ENCODE results near the gene BTRC.
"Not testable (repeated sequence)": the region's sequence is repeated elsewhere in the genome, so short reads cannot be mapped to it uniquely, and the experiment has no call there.

Gene BTRC

DNA sequence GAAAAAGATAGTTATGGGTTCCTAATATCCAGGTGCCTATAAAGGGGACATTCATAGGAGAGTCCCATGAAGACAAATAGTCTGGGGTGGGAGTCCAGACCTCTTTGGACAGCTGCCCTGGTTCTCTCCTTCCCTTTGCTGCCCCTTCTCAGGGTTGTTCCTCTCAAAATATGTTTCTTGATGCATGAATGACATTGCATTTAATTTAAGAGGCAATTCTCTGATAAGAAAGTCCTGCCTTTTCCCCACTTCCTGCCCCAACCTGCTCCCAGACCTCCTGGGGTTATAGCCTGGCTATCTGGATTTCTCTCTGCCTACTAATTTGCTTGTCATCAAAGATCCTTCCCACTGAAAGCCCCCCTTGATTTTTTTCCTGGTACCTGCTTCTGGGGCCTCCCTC, 12.5 kb upstream of the BTRC start:
- H3K4me1 ChIP-seq (ENCODE audit: control insufficient read depth, insufficient read depth, low read length), result no peaks in the 10 kb centered on the region
- no peak overlapping the region for H3K27ac ChIP-seq (ENCODE audit: insufficient read depth, low read depth, low read length, poor library complexity, severe bottlenecking)
- no peaks in the 10 kb centered on the region for H3K9me3 ChIP-seq (ENCODE audit: control insufficient read depth, low read length)
- no peaks in the 10 kb centered on the region for H3K27me3 ChIP-seq (ENCODE audit: control insufficient read depth, insufficient read depth, low read length, poor library complexity, severe bottlenecking)
- H3K36me3 ChIP-seq (ENCODE audit: control insufficient read depth, insufficient read depth, low read length), result no peaks in the 10 kb centered on the region
- no peak overlapping the region for H3K4me3 ChIP-seq (ENCODE audit: insufficient read depth, low read depth, low read length)

DNA sequence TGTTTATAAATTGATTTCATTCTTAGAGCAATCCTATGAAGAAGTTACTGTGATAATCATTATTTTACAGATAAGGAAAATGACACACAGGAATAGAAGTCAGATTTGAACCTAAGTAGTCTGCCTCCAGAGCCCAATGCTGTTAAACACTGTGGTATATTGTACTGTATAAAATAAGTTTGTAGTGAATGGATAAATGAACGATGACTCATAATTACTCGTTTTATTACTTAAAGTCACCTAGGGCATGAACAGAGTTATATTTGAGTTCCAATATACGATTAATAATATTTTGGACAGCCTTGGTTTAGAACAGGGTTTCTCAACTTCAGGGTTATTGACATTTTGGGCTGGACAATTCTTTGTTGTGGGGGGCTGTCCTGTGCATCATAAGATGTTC, 7.8 kb upstream of the BTRC start:
- Histone ChIP-seq H3K9me3 (ENCODE audit: control insufficient read depth, low read length) (no peaks in the 10 kb centered on the region), H3K4me1 (ENCODE audit: control insufficient read depth, insufficient read depth, low read length) (no peaks in the 10 kb centered on the region), H3K27ac (ENCODE audit: insufficient read depth, low read depth, low read length, poor library complexity, severe bottlenecking) (no peak overlapping the region), H3K27me3 (ENCODE audit: control insufficient read depth, insufficient read depth, low read length, poor library complexity, severe bottlenecking) (no peaks in the 10 kb centered on the region), H3K36me3 (ENCODE audit: control insufficient read depth, insufficient read depth, low read length) (no peaks in the 10 kb centered on the region), H3K4me3 (ENCODE audit: insufficient read depth, low read depth, low read length) (no peak overlapping the region)
- 98% methylated on average over 3 of the region's 3 CpGs for WGBS, 2 experiments

DNA sequence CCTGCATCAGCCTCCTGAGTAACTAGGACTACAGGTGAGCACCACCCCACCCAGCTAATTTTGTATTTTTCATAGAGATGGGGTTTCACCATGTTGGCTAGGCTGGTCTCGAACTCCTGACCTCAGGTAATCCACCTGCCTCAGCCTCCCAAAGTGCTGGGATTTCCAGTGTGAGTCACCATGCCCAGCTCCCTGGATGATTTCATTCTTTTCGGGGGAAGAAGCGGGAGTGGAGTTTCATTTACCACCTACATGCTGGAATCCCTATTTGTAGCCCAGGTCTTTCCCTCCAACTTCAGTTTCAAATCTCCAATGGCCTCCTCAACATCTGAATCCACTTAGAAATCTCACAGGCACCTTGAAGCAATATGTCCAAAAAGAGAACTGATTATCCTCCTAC, 2.9 kb upstream of the BTRC start:
- no peaks in the 10 kb centered on the region for H3K27me3 ChIP-seq (ENCODE audit: control insufficient read depth, insufficient read depth, low read length, poor library complexity, severe bottlenecking)
- no peaks in the 10 kb centered on the region for H3K36me3 ChIP-seq (ENCODE audit: control insufficient read depth, insufficient read depth, low read length)
- H3K9me3 ChIP-seq (ENCODE audit: control insufficient read depth, low read length), result no peaks in the 10 kb centered on the region
- peaks cover 5% of the 10 kb centered on the region for H3K4me1 ChIP-seq (ENCODE audit: control insufficient read depth, insufficient read depth, low read length)
- no peak overlapping the region for H3K27ac ChIP-seq (ENCODE audit: insufficient read depth, low read depth, low read length, poor library complexity, severe bottlenecking)
- 90 to 95% methylated on average over 3 of the region's 3 CpGs for WGBS, 2 experiments
- no peak overlapping the region for H3K4me3 ChIP-seq (ENCODE audit: insufficient read depth, low read depth, low read length)

DNA sequence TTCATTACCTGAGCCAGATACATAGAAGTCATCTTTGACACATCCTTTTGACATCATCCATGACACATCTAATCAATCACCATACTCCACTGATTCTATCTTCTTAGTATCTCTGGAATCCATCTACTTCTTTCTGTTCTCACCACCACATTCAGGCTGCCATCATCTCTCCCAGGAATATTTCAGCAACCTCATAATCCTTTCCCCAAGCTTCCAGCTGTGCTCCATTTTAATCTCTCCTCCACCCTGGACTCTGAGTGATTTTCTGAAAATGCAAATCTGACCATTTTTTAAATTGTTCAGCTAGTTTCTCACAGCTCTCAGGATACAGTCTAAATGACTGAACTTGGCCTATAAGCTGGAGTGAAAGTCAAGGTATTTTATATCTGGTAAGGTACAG, 2.5 kb upstream of the BTRC start:
- Histone ChIP-seq H3K9me3 (ENCODE audit: control insufficient read depth, low read length) (no peaks in the 10 kb centered on the region), H3K27me3 (ENCODE audit: control insufficient read depth, insufficient read depth, low read length, poor library complexity, severe bottlenecking) (no peaks in the 10 kb centered on the region), H3K27ac (ENCODE audit: insufficient read depth, low read depth, low read length, poor library complexity, severe bottlenecking) (no peak overlapping the region), H3K4me1 (ENCODE audit: control insufficient read depth, insufficient read depth, low read length) (peaks cover 5% of the 10 kb centered on the region), H3K4me3 (ENCODE audit: insufficient read depth, low read depth, low read length) (no peak overlapping the region), H3K36me3 (ENCODE audit: control insufficient read depth, insufficient read depth, low read length) (no peaks in the 10 kb centered on the region)

DNA sequence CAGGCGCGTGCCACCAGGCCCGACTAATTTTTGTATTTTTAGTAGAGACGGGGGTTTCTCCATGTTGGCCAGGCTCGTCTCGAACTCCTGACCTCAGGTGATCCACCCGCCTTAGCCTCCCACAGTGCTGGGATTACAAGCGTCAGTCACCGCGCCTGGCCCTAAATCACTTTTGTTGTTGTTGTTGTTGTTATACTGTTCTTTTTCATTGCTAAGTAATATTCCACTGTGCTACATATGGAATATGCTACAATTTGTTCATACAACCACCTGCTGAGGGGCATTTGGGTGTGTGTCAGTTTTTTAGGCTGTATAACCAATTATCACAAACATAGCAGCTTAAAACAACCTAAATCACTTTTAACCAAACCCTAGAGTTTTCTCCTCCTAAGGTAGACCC, 1.1 kb upstream of the BTRC start:
- H3K4me1 ChIP-seq (ENCODE audit: control insufficient read depth, insufficient read depth, low read length); H3K4me3 ChIP-seq (ENCODE audit: insufficient read depth, low read depth, low read length); H3K9me3 ChIP-seq (ENCODE audit: control insufficient read depth, low read length); H3K27me3 ChIP-seq (ENCODE audit: control insufficient read depth, insufficient read depth, low read length, poor library complexity, severe bottlenecking); H3K27ac ChIP-seq (ENCODE audit: insufficient read depth, low read depth, low read length, poor library complexity, severe bottlenecking); H3K36me3 ChIP-seq (ENCODE audit: control insufficient read depth, insufficient read depth, low read length): not testable (repeated sequence)
- WGBS, 2 experiments, result 96 to 98% methylated on average over 10 of the region's 10 CpGs

DNA sequence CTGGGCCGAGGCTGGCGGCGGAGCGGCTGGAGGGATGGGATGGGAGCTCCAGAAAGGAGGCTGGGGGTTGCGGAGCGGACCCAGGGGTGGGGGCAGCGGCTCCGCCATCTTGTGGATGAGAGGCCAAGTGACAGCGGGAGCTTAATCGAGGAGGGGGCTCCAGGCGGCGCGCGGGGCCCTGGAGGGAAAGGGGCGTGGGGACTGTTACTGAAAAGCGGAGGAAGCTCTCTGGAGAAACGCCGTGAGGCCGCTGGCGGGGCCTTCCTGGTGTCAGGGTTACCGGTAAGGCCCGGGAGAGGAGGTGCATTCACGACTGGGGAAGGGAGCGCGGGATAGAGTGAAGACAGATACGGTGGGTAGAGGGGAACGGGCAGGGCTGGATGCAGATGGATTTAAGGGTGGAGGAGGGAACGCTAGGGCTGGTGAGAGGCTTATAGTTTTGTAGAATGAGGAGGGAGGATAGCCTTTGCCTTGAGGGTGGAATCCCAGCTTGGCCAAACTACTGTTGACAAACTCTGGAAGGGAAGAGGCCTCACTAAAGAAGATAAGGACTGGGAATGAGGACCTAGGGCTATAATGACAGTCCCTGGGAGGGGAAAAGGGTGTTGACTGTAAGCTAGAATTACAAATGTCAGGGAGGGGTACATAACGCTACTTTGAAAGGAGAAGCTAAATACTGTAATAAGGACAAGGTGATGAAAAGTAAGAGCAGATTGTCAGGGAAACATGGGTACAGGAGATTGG, 535 bp downstream of the BTRC start:
- Histone ChIP-seq H3K27me3 (ENCODE audit: control insufficient read depth, insufficient read depth, low read length, poor library complexity, severe bottlenecking) (no peaks in the 10 kb centered on the region), H3K36me3 (ENCODE audit: control insufficient read depth, insufficient read depth, low read length) (no peaks in the 10 kb centered on the region), H3K4me1 (ENCODE audit: control insufficient read depth, insufficient read depth, low read length) (peaks cover 5% of the 10 kb centered on the region), H3K4me3 (ENCODE audit: insufficient read depth, low read depth, low read length) (peak overlapping the region; percentile 78), H3K27ac (ENCODE audit: insufficient read depth, low read depth, low read length, poor library complexity, severe bottlenecking) (peak overlapping the region; percentile 90), H3K9me3 (ENCODE audit: control insufficient read depth, low read length) (no peaks in the 10 kb centered on the region)
- 1% methylated on average over 29 of the region's 29 CpGs for WGBS, 2 experiments

DNA sequence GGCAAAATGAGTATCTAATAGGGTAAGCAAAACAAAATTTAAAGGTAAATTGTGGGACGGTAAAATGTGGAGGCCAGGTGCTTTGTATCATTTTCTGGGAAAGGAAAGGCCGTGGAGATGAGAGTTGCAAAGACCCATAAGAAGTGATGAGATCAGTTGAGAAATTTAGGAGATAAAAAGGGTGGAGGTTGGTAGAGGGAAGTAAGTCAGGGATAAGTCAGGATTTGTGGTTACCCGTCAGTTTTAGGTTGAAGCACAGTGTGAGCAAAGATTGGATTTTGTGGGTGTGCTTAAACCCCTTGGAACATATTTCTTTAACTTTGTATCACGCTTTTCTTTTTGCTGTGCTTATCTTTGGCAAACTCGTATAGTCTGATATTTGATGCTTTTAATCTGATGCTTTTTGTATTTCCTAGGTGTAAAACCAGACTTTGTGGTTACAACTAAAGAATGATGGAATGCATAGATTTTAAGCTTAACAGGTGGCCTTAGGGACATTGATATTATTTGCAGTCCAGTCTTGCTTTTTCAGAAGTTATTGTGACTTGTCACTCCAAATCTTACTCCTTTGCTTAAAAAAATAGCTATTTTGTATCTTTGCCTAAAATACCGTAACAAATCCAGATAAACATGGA, 1.2 kb downstream of the BTRC start:
- peak overlapping the region; percentile 78 for H3K4me3 ChIP-seq (ENCODE audit: insufficient read depth, low read depth, low read length)
- WGBS, 2 experiments, result 71 to 77% methylated on average over 6 of the region's 6 CpGs
- no peaks in the 10 kb centered on the region for H3K9me3 ChIP-seq (ENCODE audit: control insufficient read depth, low read length)
- no peaks in the 10 kb centered on the region for H3K27me3 ChIP-seq (ENCODE audit: control insufficient read depth, insufficient read depth, low read length, poor library complexity, severe bottlenecking)
- H3K36me3 ChIP-seq (ENCODE audit: control insufficient read depth, insufficient read depth, low read length), result no peaks in the 10 kb centered on the region
- H3K27ac ChIP-seq (ENCODE audit: insufficient read depth, low read depth, low read length, poor library complexity, severe bottlenecking), result no peak overlapping the region
- H3K4me1 ChIP-seq (ENCODE audit: control insufficient read depth, insufficient read depth, low read length), result peaks cover 5% of the 10 kb centered on the region

DNA sequence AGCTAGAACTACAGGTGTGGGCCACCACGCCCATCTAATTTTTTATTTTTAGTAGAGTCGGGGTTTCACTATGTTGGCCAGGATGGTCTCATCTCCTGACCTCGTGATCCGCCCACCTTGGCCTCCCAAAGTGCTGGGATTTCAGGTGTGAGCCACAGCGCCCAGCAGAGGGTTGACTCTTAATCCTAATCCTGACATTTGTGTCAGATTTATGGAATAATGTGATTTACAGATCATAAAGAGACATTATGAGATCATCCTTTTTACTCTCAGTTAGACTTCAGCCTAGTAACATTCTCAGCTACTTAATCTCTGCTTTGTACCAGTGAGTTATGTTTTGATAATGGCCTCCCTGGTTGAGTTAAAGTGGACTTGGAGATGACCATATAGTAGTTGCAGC, 2.2 kb downstream of the BTRC start:
- 92 to 97% methylated on average over 5 of the region's 5 CpGs for WGBS, 2 experiments
- peaks cover 5% of the 10 kb centered on the region for H3K4me1 ChIP-seq (ENCODE audit: control insufficient read depth, insufficient read depth, low read length)

DNA sequence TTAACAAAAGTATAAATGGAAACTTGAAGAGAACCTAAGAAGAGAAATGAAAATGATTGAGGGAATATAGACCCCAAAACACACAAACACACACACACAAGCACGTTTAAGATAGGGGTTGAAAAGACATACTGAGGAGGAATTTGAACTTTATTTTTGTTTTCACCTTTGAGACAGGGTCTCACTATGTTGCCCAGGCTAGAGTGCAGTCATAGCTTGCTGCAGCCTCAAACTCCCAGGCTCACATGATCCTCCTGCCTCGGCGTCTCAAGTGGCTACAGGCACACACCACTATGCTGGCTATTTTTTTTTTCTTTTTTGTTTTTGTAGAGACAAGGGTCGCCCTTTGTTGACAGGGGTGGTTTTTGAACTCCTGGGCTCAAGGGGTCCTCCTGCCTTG, 4.0 kb downstream of the BTRC start:
- Histone ChIP-seq H3K36me3 (ENCODE audit: control insufficient read depth, insufficient read depth, low read length) (no peaks in the 10 kb centered on the region), H3K27me3 (ENCODE audit: control insufficient read depth, insufficient read depth, low read length, poor library complexity, severe bottlenecking) (no peaks in the 10 kb centered on the region), H3K4me3 (ENCODE audit: insufficient read depth, low read depth, low read length) (no peak overlapping the region), H3K4me1 (ENCODE audit: control insufficient read depth, insufficient read depth, low read length) (peaks cover 5% of the 10 kb centered on the region), H3K9me3 (ENCODE audit: control insufficient read depth, low read length) (no peaks in the 10 kb centered on the region), H3K27ac (ENCODE audit: insufficient read depth, low read depth, low read length, poor library complexity, severe bottlenecking) (no peak overlapping the region)
- 82 to 89% methylated on average over 4 of the region's 4 CpGs for WGBS, 2 experiments

More for the DNA sequence above, 2.2 kb downstream of the BTRC start:
- no peak overlapping the region for H3K4me3 ChIP-seq (ENCODE audit: insufficient read depth, low read depth, low read length)
- H3K27me3 ChIP-seq (ENCODE audit: control insufficient read depth, insufficient read depth, low read length, poor library complexity, severe bottlenecking), result no peaks in the 10 kb centered on the region
- H3K9me3 ChIP-seq (ENCODE audit: control insufficient read depth, low read length), result no peaks in the 10 kb centered on the region
- H3K36me3 ChIP-seq (ENCODE audit: control insufficient read depth, insufficient read depth, low read length), result no peaks in the 10 kb centered on the region
- no peak overlapping the region for H3K27ac ChIP-seq (ENCODE audit: insufficient read depth, low read depth, low read length, poor library complexity, severe bottlenecking)

DNA sequence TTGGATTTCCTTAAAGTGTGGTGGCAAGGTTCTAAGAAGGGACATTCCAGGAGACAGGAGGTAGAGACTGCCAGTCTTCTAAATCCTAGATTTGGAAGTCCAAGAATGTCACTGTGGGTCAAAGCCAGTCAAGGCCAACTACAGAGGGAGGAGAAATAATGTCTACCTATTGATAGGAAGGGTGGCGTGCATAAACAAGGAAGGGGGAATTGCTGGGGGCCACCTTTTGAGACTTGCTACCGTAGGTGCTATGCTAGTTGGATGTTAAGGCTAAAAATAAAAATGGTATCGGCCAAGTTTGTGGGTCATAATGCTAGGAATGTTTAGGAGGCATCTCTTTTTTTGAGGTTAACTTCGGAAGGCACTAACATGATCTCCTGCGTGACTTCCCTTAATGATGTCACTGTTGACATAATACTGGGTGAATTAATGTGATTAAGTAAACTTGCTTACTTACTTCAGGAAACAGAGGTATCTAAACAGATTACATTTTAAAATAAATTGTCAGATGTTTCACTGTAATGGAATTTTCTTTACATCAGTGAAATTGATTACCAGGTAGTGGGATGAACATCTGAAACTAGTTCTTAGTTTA, 4.8 kb downstream of the BTRC start:
- WGBS, 2 experiments, result 71 to 73% methylated on average over 5 of the region's 5 CpGs
- Histone ChIP-seq H3K27me3 (ENCODE audit: control insufficient read depth, insufficient read depth, low read length, poor library complexity, severe bottlenecking) (no peaks in the 10 kb centered on the region), H3K36me3 (ENCODE audit: control insufficient read depth, insufficient read depth, low read length) (no peaks in the 10 kb centered on the region), H3K9me3 (ENCODE audit: control insufficient read depth, low read length) (no peaks in the 10 kb centered on the region), H3K4me1 (ENCODE audit: control insufficient read depth, insufficient read depth, low read length) (peaks cover 5% of the 10 kb centered on the region), H3K27ac (ENCODE audit: insufficient read depth, low read depth, low read length, poor library complexity, severe bottlenecking) (no peak overlapping the region), H3K4me3 (ENCODE audit: insufficient read depth, low read depth, low read length) (no peak overlapping the region)
